Mesenchymal stem cell (in vitro differentiated cells and primary cell): ENCODE results near the gene ZFYVE21.

Source experiments
- DNase-seq: peaks from one replicate; pipeline ENCODE4 v3.0.0-alpha.2; 2013
- H2AFZ ChIP-seq: one replicate; pipeline ENCODE4 v1.6.1; 2013; ENCODE audit warnings: low read depth, mild to moderate bottlenecking, control low read depth, inconsistent platforms, low read length, moderate library complexity
- H2AK5ac ChIP-seq: 2 replicates; pipeline ENCODE4 v1.6.1; 2013; ENCODE audit warnings: low read length, moderate library complexity, mild to moderate bottlenecking, inconsistent platforms; ENCODE audit not compliant: severe bottlenecking
- H2BK120ac ChIP-seq: one replicate; pipeline ENCODE4 v1.6.1; 2013; ENCODE audit warnings: low read depth, mild to moderate bottlenecking, inconsistent platforms, low read length, moderate library complexity
- H2BK12ac ChIP-seq, 2 experiments: one replicate each; pipeline ENCODE4 v1.6.1; 2013; ENCODE audit warnings: inconsistent platforms in 2 of 2, low read length in 2 of 2, mild to moderate bottlenecking in 2 of 2, moderate library complexity in 2 of 2, control low read depth in 1 of 2
- H2BK15ac ChIP-seq: one replicate; pipeline ENCODE4 v1.6.1; 2013; ENCODE audit warnings: mild to moderate bottlenecking, low read depth, inconsistent platforms; ENCODE audit not compliant: poor library complexity, severe bottlenecking
- H2BK5ac ChIP-seq: 2 replicates; pipeline ENCODE4 v1.6.1; 2013; ENCODE audit warnings: low read depth, mild to moderate bottlenecking, low read length, control low read depth, inconsistent platforms; ENCODE audit not compliant: poor library complexity, severe bottlenecking
- H3K14ac ChIP-seq, 2 experiments: one replicate each; pipeline ENCODE4 v1.6.1; 2013; ENCODE audit warnings: inconsistent platforms in 2 of 2, low read length in 2 of 2, control low read depth in 1 of 2, mild to moderate bottlenecking in 1 of 2, moderate library complexity in 1 of 2
- H3K18ac ChIP-seq, 2 experiments: one replicate each; pipeline ENCODE4 v1.6.1; 2013; ENCODE audit warnings: inconsistent platforms in 2 of 2, low read length in 2 of 2, control low read depth in 1 of 2, low read depth in 1 of 2, mild to moderate bottlenecking in 1 of 2
- H3K23ac ChIP-seq, 2 experiments: one replicate each; pipeline ENCODE4 v1.6.1; 2013; ENCODE audit warnings: inconsistent platforms in 2 of 2, low read length in 2 of 2, mild to moderate bottlenecking in 2 of 2, moderate library complexity in 2 of 2, control low read depth in 1 of 2
- H3K27ac ChIP-seq: 2 replicates; pipeline ENCODE4 v1.5.1; 2013; ENCODE audit warnings: mild to moderate bottlenecking, moderate library complexity, low read length, control low read depth, inconsistent platforms; ENCODE audit not compliant: poor library complexity, severe bottlenecking
- H3K27me3 ChIP-seq, 2 experiments: 2 replicates each; pipeline versions ENCODE4 v1.6.1 to v1.7.0; 2013; ENCODE audit warnings: low read length in 2 of 2, mild to moderate bottlenecking in 2 of 2, moderate library complexity in 2 of 2, control low read depth in 1 of 2, inconsistent platforms in 1 of 2; ENCODE audit not compliant: control insufficient read depth in 1 of 2, insufficient read depth in 1 of 2
- H3K36me3 ChIP-seq, 2 experiments: 2 replicates each; pipeline versions ENCODE4 v1.6.1 to v1.7.0; 2013; ENCODE audit warnings: low read length in 2 of 2, control low read depth in 1 of 2, inconsistent platforms in 1 of 2, low read depth in 1 of 2, mild to moderate bottlenecking in 1 of 2; ENCODE audit not compliant: insufficient read depth in 2 of 2, control insufficient read depth in 1 of 2
- H3K4ac ChIP-seq, 2 experiments: one replicate each; pipeline ENCODE4 v1.6.1; 2013; ENCODE audit warnings: inconsistent platforms in 2 of 2, low read length in 2 of 2, mild to moderate bottlenecking in 2 of 2, moderate library complexity in 2 of 2, control low read depth in 1 of 2, low read depth in 1 of 2
- H3K4me1 ChIP-seq: 2 replicates; pipeline ENCODE4 v1.6.1; 2013; ENCODE audit warnings: low read depth, low read length, control low read depth; ENCODE audit not compliant: control insufficient read depth, insufficient read depth
- H3K4me2 ChIP-seq: 2 replicates; pipeline ENCODE4 v1.6.1; 2013; ENCODE audit warnings: low read length, mild to moderate bottlenecking, inconsistent platforms; ENCODE audit not compliant: poor library complexity, severe bottlenecking
- H3K4me3 ChIP-seq, 2 experiments: 2 replicates each; pipeline versions ENCODE4 v1.5.1 to v1.7.0; 2013; ENCODE audit warnings: low read length in 2 of 2, mild to moderate bottlenecking in 2 of 2, control low read depth in 1 of 2, low read depth in 1 of 2; ENCODE audit not compliant: insufficient read depth in 1 of 2
- H3K79me1 ChIP-seq: replicated peaks from 2 replicates; pipeline ENCODE4 v1.6.1; 2013; ENCODE audit warnings: mild to moderate bottlenecking, control low read depth, low read length, inconsistent platforms; ENCODE audit not compliant: poor library complexity, severe bottlenecking
- H3K9ac ChIP-seq: 2 replicates; pipeline ENCODE4 v1.7.0; 2013; ENCODE audit warnings: mild to moderate bottlenecking, low read length, moderate library complexity
- H3K9me3 ChIP-seq: 2 replicates; pipeline ENCODE4 v1.7.0; 2013; ENCODE audit warnings: mild to moderate bottlenecking, low read length; ENCODE audit not compliant: control insufficient read depth
- H4K8ac ChIP-seq: one replicate; pipeline ENCODE4 v1.6.1; 2013; ENCODE audit warnings: inconsistent platforms, mild to moderate bottlenecking, low read length, moderate library complexity
- H4K91ac ChIP-seq: one replicate; pipeline ENCODE4 v1.6.1; 2013; ENCODE audit warnings: mild to moderate bottlenecking, low read length, inconsistent platforms
- WGBS: methylation state at CpG from one replicate; pipeline ENCODE4 v1.1.7; 2013; ENCODE audit warnings: mixed read lengths; 5-methylcytosine and 5-hydroxymethylcytosine counted together

ZFYVE21 gene

GRCh38 chr14:103716899-103717411 lies 1.3 kb downstream of the ZFYVE21 start:
- 81% methylated on average over 15 of the region's 17 CpGs for WGBS
- Histone ChIP-seq H4K8ac (no peak overlapping the region), H3K4me1 (peaks cover 43% of the 10 kb centered on the region), H3K14ac (no peak overlapping the region), H3K23ac (no peak overlapping the region), H2AK5ac (no peak overlapping the region), H3K79me1 (peaks cover 39% of the 10 kb centered on the region), H3K9me3 (no peaks in the 10 kb centered on the region), H4K91ac (no peak overlapping the region), H3K36me3 (peaks cover 8 to 26% of the 10 kb centered on the region in 2 experiments), H2BK15ac (no peak overlapping the region), H3K4me2 (peak overlapping the region; percentile 90), H2BK120ac (no peak overlapping the region), H3K9ac (peak overlapping the region; percentile 84), H3K27me3 (no peaks in the 10 kb centered on the region), H2BK12ac (no peak overlapping the region), H2BK5ac (no peak overlapping the region), H3K18ac (no peak overlapping the region), H3K27ac (no peak overlapping the region), H3K4ac (no peak overlapping the region), H2AFZ (no peak overlapping the region), H3K4me3 (peak overlapping the region in 1 of 2 experiments; percentile 90)
- DNase-seq = no peak

GRCh38 chr14:103718572-103718971 lies 3.0 kb downstream of the ZFYVE21 start:
- no peak overlapping the region for H2BK120ac ChIP-seq
- 90% methylated on average over 16 of the region's 16 CpGs for WGBS
- peaks cover 48% of the 10 kb centered on the region for H3K4me1 ChIP-seq
- H3K27ac ChIP-seq = no peak overlapping the region
- peaks cover 44% of the 10 kb centered on the region for H3K79me1 ChIP-seq
- H4K91ac ChIP-seq = no peak overlapping the region
- no peak overlapping the region for H2BK15ac ChIP-seq
- H2BK5ac ChIP-seq = no peak overlapping the region
- no peak overlapping the region for H2AK5ac ChIP-seq
- peak overlapping the region in 1 of 2 experiments; percentile 13 for H3K4me3 ChIP-seq
- no peak overlapping the region for H3K14ac ChIP-seq
- peak overlapping the region in 1 of 2 experiments; percentile 32 for H3K23ac ChIP-seq
- peak overlapping the region; percentile 38 for H3K9ac ChIP-seq
- H3K4me2 ChIP-seq = no peak overlapping the region
- no peak overlapping the region for H4K8ac ChIP-seq
- H2BK12ac ChIP-seq = no peak overlapping the region
- no peak for DNase-seq
- H3K4ac ChIP-seq = peak overlapping the region in 1 of 2 experiments; percentile 49
- H3K9me3 ChIP-seq = no peaks in the 10 kb centered on the region
- H3K18ac ChIP-seq = no peak overlapping the region
- no peaks in the 10 kb centered on the region for H3K27me3 ChIP-seq
- peaks cover 8 to 19% of the 10 kb centered on the region in 2 experiments for H3K36me3 ChIP-seq
- H2AFZ ChIP-seq = no peak overlapping the region

GRCh38 chr14:103719751-103720150 lies 4.1 kb downstream of the ZFYVE21 start:
- Histone ChIP-seq H3K27me3 (no peaks in the 10 kb centered on the region), H3K9me3 (no peaks in the 10 kb centered on the region), H3K27ac (no peak overlapping the region), H3K4me1 (peaks cover 49% of the 10 kb centered on the region), H3K4me2 (no peak overlapping the region), H3K79me1 (peaks cover 48% of the 10 kb centered on the region), H3K14ac (no peak overlapping the region), H2BK12ac (no peak overlapping the region), H3K4ac (no peak overlapping the region), H2AFZ (no peak overlapping the region), H2AK5ac (no peak overlapping the region), H2BK120ac (no peak overlapping the region), H3K4me3 (no peak overlapping the region), H2BK5ac (no peak overlapping the region), H3K18ac (no peak overlapping the region), H3K23ac (no peak overlapping the region), H4K91ac (no peak overlapping the region), H3K9ac (no peak overlapping the region), H4K8ac (no peak overlapping the region), H2BK15ac (no peak overlapping the region), H3K36me3 (peaks cover 8 to 29% of the 10 kb centered on the region in 2 experiments)
- WGBS = 91% methylated on average over 8 of the region's 8 CpGs
- DNase-seq = no peak

- Histone ChIP-seq H2AFZ (no peak overlapping the region), H3K4me1 (peaks cover 47% of the 10 kb centered on the region), H2BK5ac (no peak overlapping the region), H2BK15ac (no peak overlapping the region), H2AK5ac (peak overlapping the region; percentile 50), H2BK120ac (no peak overlapping the region), H3K18ac (no peak overlapping the region), H4K8ac (no peak overlapping the region), H3K9ac (no peak overlapping the region), H3K27ac (peak overlapping the region; percentile 37), H4K91ac (peak overlapping the region; percentile 66), H3K14ac (no peak overlapping the region), H3K4me2 (no peak overlapping the region), H3K23ac (no peak overlapping the region), H2BK12ac (peak overlapping the region in 1 of 2 experiments; percentile 2), H3K4me3 (no peak overlapping the region), H3K36me3 (peaks cover 18 to 47% of the 10 kb centered on the region in 2 experiments), H3K4ac (no peak overlapping the region), H3K27me3 (no peaks in the 10 kb centered on the region), H3K79me1 (peaks cover 60% of the 10 kb centered on the region), H3K9me3 (no peaks in the 10 kb centered on the region)
- DNase-seq = no peak
- 90% methylated on average over 22 of the region's 26 CpGs for WGBS
These were observed 5.9 kb downstream of the ZFYVE21 start for GRCh38 chr14:103721334-103722120.
